Posterior vena cava (tissue), 2 donors: ENCODE data around the gene TTC28. TPM values are rescaled to one million over a fixed set of nuclear protein-coding genes. Genes with fewer than 3 reads are reported as not detected.
A peak's percentile ranks its signal among the peaks of the same experiment; 100 is the strongest.
"Not testable (repeated sequence)": the region's sequence is repeated elsewhere in the genome, so short reads cannot be mapped to it uniquely, and the experiment has no call there.

ENCODE experiments used
- DNase-seq: peaks from one replicate; pipeline ENCODE4 v3.0.0-alpha.2; 2020; ENCODE audit warnings: low spot score
- intact Hi-C, 2 donors: fragments of 100-400 bp; cut with DNase I; formaldehyde crosslinking; loops; one replicate each; pipeline versions ENCODE4 v1.14.1 to v1.14.2; 2022 to 2023
- total RNA-seq, 2 donors: library from RNA; stranded (reverse); fragmentation: NEBNext Ultra II Directional; extraction: Animal tissue kit (Norgen Biotek cat#: 25700); gene quantifications; one replicate each; pipeline ENCODE4 v1.2.1, GENCODE V29; 2021
- donor health status: DM: yes; HTN: yes; CAD: no.
- donor health status: DM: yes; HTN: yes; CAD: no.

Gene TTC28
- total RNA-seq, 2 donors from 2014 or later: 36.6 to 51.2 TPM

- intact Hi-C loops: no loop called here
- no peak for DNase-seq
These were observed 213.8 kb downstream of the TTC28 start for GRCh38 chr22:28465841-28466240.

DNA sequence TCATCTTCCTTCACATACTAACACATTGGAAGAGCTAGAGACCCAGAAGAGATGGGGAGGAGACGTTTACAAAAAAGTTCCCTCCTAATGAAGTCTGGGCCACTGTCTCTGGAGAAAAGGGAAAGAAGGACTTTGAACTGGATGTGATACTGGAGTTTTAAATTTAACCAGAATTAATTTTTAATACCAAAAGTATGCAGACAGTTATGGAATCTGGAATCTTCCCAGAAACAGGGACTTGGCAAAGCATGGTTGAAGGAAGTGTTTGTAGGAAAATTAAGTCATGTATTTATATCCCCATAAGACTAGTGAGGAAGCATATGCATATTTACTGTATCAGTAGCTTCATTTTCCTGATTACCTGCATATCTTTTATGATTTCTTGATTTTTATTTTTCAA, 215.5 kb downstream of the TTC28 start:
- intact Hi-C loops: no loop called here

GRCh38 chr22:28463408-28463807, 216.2 kb downstream of the TTC28 start:
- intact Hi-C loops, DNase-seq: not testable (repeated sequence)

More for the DNA sequence above, 215.5 kb downstream of the TTC28 start:
- no peak for DNase-seq

- DNase-seq: no peak
These were observed 216.7 kb downstream of the TTC28 start for GRCh38 chr22:28462901-28463300.

GRCh38 chr22:28462041-28462440, 217.6 kb downstream of the TTC28 start:
- intact Hi-C loops: no loop called here
- no peak for DNase-seq

More at GRCh38 chr22:28462901-28463300, 216.7 kb downstream of the TTC28 start:
- intact Hi-C loops: no loop called here

GRCh38 chr22:28454431-28455064, 225.1 kb downstream of the TTC28 start:
- no peak for DNase-seq
- intact Hi-C loops: no loop called here

DNA sequence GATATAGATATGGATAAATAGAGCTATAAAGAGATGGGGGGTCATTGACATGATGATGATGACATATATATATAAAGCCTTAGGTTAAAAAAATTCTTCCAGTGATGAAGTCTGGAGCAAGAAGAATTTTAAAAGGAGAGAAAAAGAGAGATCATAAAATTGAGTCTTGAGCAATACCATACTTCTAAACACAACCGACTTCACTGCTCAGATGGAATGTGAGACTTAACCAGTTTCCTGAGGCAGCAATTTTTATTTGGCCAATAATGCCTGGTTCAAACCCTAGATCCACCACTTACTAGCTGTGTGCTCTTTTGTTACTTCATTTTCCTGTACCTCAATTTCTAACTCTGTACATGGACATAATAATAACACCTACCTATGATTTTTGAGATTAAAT, 229.5 kb downstream of the TTC28 start:
- intact Hi-C loops: no loop called here
- DNase-seq: no peak

DNA sequence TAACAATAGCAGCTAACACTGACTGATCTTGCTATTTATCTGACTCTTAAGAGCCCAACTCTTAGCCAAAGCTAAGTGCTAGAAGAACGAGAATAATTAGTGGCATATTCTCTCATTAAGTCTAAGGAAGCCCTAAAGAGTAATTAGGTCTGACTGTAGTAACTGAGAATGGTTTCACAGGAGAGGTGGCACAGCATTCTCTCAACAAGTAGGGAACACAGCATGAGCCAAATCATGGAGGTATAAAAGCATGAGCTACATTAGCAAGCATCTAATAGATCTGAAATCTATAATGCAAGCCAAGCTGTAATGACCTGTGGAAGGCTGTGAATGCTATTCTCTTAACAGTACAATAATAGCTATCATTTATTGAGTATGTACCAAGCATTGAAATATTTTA, 230.6 kb downstream of the TTC28 start:
- intact Hi-C loops: no loop called here

GRCh38 chr22:28448625-28449024, 231.0 kb downstream of the TTC28 start:
- no peak for DNase-seq
- intact Hi-C loops: no loop called here

More for the DNA sequence above, 230.6 kb downstream of the TTC28 start:
- DNase-seq: no peak

DNA sequence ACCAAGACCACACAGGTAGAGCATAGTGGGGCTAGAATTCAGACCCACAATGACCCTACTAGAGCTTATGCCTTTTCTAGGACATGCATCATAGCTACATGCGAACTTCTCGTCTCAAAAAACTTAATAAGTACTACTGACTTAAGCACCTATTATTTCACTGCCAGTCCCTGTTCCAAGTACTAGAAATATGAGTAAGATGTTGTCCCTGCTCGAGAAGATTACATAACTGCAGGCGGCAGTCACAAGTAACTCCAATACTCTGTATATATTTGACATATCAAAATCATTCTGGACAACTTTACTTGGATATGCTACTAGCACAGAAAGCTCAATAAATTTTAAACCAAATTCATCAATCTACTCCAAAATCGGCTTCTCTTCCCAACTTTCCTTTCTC, 235.0 kb downstream of the TTC28 start:
- intact Hi-C loops: loop anchor here in 1 of 2 donors (5.0 kb wide), 1 partner anchor 392 kb away; no protein-coding TSS in a partner anchor
- DNase-seq: no peak

GRCh38 chr22:28443526-28443876, 236.1 kb downstream of the TTC28 start:
- intact Hi-C loops: loop anchor here in 1 of 2 donors (5.0 kb wide), 1 partner anchor 391 kb away; no protein-coding TSS in a partner anchor
- peak; percentile 83 for DNase-seq

DNA sequence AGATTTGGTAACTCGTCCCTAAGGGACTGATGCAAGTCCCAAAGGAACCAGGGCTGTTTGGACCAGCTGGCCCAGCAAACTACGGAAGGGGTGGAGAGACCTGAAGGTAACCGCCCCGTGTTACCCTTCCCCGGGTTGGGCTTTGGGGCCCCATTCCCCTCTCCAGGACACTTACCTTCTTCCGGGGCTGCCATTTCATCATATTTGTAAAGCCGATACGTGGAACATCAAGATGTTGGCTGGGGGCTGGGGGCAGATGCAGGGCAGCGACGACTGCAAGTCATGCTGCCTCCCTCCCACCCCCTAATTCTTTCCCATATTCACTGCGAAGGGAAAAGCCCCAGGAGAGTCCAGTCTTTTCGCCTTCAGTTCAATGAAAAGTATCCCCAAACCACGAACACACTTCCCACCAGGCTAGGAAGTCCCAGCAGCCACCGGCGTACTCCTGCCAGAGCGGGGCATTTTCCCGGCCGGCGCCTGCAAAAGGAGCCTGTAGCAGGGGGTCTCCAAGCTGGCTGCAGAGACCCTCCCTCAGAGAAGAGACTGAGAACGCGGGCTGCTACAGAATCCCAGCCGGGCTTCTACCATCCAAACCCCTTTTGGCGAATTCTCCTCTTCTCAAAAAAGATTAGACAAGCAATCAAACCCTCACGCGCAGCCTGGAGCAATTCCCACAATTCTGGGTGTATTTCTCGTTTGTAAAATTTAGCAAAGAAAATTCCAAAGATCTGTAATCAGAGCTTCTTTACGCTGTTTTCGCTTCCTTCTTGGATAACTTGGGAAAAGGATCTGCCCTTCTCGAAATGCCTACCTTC, 236.7 kb downstream of the TTC28 start:
- peak; percentile 83 for DNase-seq

DNA sequence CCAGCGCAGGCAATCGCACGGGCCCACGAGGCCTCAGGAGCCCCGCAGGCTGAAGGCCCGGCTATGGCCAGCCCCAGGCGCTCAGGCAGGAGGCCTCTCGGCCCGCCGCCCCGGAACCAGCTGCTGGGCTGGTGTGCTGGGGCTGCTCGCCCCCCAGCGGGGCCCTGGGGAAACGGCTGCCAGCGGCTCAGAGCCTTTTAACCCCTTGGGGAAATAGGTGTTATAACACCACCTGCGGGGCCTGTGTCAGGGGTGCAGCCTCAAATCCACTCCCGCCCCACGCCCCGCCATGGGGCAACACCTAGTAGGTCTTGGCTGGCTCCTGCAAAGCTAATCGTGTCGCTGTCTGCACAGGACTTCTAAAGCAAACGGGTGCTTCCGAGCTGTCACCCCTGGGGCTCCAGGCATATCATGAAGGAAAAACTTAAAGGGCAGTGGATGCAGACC, 237.4 kb downstream of the TTC28 start:
- intact Hi-C loops: loop anchor here in 1 of 2 donors (5.0 kb wide), 1 partner anchor 390 kb away; no protein-coding TSS in a partner anchor
- DNase-seq: peak; percentile 90

More for the DNA sequence above, 236.7 kb downstream of the TTC28 start:
- intact Hi-C loops: loop anchor here in 1 of 2 donors (5.0 kb wide), 1 partner anchor 391 kb away; no protein-coding TSS in a partner anchor

DNA sequence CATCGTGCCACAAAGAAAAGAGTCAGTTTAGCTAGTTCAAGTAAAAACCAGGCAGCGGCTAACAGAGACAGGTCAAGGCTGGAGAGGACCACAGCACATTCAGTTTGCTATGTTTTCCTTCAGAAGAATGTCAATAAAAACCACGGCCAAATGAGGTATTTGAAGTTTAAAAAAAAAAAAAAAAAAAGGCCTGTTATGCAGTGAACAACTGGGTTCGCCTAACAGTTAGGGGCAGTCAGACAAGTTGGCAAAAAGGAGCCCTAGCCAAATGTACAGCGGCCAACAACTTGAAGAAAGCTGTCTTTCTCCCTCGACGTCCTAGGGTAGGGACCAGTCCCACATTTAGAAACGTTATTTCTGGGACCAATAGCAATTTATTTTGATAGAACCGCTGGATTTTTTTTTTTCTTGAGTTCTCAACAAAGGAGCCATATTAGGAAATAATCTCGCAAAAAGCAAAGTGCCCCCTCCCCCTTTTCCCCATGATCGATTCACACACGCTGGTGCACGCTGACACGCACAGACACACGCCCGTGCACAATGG, 237.8 kb downstream of the TTC28 start:
- DNase-seq: no peak
- intact Hi-C loops: loop anchor here in 1 of 2 donors (5.0 kb wide), 1 partner anchor 389 kb away; no protein-coding TSS in a partner anchor

DNA sequence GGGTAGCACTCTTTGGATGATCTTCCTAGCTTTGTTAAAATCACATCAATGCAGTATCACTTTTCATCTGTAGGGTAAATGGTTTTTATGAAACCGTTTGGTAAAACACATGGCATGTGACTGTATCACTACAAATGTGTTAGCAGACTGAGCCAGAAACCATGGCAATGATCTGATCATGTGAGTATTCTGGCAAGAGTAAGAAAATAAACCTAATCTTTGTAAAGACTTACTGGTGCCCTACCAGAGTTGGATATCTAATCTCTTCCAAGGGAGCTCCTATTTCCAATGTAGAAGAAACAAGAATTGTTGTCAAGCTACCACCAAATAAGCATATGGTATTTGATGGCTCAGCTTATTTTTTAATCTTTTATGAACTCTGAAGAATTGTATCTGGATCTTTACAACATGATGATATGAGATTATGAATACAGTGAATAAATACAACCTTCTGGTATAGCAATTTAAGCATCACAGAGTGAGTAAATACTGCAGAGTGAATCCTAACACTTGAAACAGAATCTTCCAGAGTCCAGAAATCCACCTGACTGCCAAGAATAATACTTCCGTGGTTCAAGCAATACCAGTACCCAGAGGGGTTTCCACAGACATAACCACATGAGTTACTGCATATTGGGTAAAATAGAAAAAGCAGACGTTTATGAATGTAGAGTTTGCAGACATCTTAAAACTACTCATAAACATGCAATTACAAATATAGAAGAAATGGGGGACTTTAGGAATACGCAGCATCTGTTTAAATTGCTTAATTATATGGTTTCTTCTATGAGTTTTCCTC, 238.8 kb downstream of the TTC28 start:
- intact Hi-C loops: loop anchor here in 1 of 2 donors (5.0 kb wide), 1 partner anchor 388 kb away; no protein-coding TSS in a partner anchor

GRCh38 chr22:28438183-28438768, 241.4 kb downstream of the TTC28 start:
- DNase-seq: no peak
- intact Hi-C loops: no loop called here

More for the DNA sequence above, 238.8 kb downstream of the TTC28 start:
- no peak for DNase-seq

- intact Hi-C loops: no loop called here
These were observed 243.7 kb downstream of the TTC28 start for GRCh38 chr22:28435982-28436381.

DNA sequence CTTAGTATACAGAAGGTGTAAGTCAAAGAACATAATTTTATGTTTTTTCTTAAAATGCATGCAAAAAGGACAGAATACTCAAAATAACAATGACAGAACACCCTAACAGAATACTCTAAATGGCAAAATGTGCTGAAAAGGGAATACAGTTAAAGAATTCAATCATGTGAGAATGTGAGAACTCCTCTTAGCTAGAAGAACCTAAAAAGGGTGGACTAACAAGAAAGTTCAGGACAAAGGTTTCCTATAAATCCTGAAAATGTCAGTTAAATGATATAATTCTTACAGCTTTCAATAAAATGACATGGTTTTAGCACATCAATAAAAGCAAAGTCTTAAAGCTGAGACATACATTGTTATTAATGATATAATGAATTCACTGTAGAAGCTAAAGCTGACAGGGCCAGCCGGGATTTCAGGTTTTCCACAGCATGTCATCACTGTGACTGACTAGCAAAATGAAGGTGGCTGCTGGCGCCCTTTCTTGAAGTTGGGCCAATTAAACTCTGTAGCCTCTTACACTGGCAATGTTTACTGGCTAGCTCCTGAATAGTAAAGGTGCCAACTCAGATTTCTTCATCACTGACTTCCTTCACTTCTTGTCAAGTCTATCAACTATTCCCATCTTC, 244.4 kb downstream of the TTC28 start:
- DNase-seq: no peak
- intact Hi-C loops: no loop called here

More at GRCh38 chr22:28435982-28436381, 243.7 kb downstream of the TTC28 start:
- DNase-seq: no peak
